SHP77 treated with DMSO at 0.1 percent for 48 hours (cell line): ENCODE results near the gene CRKL.
"Not testable (repeated sequence)": the region's sequence is repeated elsewhere in the genome, so short reads cannot be mapped to it uniquely, and the experiment has no call there.

ENCODE experiments used
- DNase-seq: peaks from one replicate; lab custom pipeline; 2025; lab: John Stamatoyannopoulos, UW

CRKL gene

GRCh38 chr22:20935049-20935448 lies 17.8 kb downstream of the CRKL start:
- DNase-seq = not testable (repeated sequence)

- not testable (repeated sequence) for DNase-seq
Measured at GRCh38 chr22:20935780-20936539, 18.8 kb downstream of the CRKL start.

- no peak for DNase-seq
Measured at GRCh38 chr22:20937031-20937793, 20.0 kb downstream of the CRKL start.

DNA sequence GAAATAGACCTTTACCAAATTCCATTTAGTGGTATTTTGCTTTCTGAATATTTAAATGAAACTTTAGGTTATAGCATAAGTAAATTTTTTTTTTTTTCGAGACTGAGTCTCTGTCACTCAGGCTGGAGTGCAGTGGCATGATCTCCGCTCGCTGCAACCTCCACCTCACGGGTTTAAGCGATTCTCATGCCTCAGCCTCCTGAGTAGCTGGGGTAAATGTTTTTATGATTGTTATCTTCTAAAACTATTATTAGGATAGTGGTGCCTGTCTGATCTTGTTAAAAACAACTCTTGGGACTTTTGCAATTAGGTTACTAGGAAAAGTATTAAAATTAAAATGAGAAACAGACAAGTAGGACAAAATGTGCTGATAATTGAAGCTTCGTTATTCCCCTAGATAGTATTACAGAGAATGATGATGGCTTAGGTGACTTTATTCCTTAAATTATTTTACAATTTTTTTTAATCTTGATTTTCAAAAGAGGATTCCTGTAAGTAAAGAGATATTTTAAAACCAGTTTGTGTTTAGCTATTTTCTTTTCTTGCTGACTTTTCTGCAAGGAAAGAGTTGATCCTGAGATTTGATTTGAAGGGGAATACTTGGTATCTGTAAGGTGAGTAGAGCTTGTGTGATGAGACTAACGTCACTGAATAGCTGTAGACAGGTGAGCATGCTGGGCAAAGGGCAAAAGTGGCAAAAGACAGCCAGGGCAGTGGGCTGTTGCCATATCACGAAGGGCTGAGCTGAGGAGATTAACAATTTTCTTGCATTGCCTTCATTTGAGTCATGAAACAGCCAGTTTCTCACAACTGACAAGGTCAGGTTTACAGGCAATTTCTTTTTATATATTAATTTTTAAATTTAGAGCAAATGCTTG lies 20.8 kb downstream of the CRKL start:
- no peak for DNase-seq

DNA sequence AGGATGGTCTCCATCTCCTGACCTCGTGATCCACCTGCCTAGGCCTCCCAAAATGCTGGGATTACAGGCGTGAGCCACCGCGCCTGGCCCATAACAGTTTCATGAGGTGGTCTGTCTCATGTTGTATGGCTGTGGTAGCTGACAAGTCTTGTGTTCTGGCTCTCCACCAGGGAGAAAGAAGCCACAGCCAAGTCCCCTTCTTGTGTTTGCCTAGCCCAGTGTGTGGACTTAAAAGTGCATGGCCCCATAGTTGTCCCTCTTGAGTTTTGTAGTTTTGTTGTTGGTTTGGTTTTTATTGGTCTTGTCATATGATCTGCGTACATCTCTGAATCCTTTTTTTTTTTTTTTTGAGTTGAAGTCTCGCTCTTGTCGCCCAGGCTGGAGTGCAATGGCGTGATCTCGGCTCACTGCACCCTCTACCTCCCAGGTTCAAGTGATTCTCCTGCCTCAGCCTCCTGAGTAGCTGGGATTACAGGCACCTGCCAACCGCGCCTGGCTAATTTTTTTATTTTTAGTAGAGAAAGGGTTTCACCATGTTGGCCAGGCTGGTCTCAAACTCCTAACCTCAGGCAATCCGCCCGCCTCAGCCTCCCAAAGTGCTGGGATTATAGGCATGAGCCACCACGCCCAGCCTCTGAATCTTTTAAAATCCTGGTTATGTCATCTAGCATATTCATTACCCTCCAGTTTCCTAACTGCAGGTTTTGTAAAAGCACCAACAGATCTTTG lies 22.4 kb downstream of the CRKL start:
- DNase-seq = not testable (repeated sequence)

- DNase-seq = no peak
Measured at GRCh38 chr22:20940186-20940651, 23.0 kb downstream of the CRKL start.

- no peak for DNase-seq
Measured at GRCh38 chr22:20940904-20941385, 23.7 kb downstream of the CRKL start.

GRCh38 chr22:20942203-20942902 lies 25.1 kb downstream of the CRKL start:
- DNase-seq = not testable (repeated sequence)

GRCh38 chr22:20943104-20943933 lies 26.1 kb downstream of the CRKL start:
- no peak for DNase-seq

GRCh38 chr22:20944042-20944441 lies 26.8 kb downstream of the CRKL start:
- no peak for DNase-seq

DNA sequence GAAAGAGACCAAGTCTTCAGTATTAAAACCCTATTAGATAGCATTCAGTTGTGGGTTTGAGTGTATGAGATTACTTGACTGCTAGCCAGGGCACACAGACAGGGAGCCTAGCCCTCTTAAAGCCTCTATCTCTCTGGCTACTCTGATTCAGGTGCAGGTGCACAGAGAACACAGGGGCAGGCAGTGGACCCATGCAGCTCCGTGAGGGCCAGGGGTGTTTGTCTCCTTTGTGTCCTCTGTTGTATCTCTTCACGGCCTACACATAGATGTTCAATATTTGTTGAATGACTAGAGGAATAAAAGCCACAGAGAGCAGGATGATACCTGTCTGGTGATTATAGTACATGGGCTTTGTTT lies 28.3 kb downstream of the CRKL start:
- DNase-seq = no peak

DNA sequence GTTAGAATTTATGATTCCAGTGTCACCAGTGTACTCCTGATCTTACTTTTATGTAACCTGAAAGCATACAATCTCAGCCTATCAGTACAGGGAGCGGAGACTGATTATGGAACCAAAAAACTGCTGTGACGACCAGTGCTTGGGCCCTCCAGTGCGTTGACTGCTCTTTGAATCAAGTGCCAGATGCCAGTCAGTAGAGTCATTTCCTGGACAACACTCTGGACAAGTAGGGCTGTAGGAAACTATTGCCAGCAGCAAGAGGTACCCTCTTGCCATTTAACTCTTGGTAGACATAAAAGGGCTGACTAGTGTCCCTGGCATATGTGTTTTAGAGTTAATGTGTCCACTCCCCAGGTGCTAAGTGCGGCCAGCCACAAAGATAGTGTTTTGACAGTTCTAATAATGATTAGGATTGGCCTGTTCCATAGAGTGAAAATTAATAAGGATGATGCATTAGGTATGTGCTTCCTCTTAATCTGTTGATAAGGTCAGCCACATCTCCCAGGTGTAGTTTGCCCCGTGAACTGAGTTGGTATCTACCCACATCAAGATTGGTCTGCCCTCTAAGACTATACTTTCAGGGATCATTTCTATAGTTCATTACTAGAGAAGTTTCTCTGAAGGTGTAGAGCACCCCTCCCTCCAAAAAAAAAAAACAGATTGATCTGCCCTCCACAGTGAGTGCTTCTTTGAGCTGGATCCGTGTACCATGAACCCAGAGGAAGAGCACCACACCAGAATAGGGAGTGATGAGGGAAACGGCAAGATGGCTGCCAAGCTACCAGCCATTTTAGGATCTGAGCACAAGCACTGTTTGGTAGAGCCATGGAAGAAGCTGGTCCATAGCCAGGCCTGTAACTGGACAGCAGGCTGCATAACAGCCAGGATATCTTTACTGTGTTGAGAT lies 29.1 kb downstream of the CRKL start:
- no peak for DNase-seq

DNA sequence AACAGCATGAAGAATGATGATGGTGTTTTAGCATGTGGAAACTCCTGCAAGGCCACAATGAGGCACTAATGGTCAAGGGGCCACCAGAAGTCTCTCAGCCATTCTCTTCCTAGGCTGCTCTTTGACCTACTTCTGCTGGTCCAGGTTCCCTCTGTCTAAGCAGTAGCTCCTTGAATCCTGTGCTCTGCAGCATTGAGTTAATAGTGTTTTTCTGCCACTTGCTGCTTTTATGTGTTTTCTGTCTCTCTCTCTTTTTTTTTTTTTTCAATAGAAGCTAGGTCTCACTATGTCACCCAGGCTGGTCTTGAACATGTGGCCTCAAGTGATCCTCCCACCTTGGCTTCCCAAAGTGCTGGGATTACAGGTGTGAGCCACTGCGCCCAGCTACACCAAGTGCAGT lies 29.8 kb downstream of the CRKL start:
- no peak for DNase-seq

DNA sequence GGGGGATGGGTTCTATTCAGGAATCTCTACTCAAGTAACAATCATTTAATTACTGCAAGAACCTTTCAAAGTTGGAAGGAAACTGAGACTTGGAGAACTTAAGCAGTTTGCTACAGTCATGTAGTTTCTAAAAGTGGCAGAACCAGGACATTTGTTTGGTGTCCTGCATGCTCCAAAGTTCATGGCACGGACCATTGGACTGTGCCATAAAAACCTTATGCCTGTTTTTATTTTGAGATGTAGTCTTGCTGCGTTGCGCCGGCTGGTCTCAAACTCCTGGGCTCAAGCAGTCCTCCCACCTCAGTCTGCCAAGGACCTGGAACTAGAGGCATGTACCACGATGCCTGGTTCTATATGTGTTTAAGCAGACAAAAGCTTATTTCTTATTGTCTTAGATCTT lies 31.2 kb downstream of the CRKL start:
- DNase-seq = no peak

- no peak for DNase-seq
Measured at GRCh38 chr22:20948989-20949388, 31.8 kb downstream of the CRKL start.

DNA sequence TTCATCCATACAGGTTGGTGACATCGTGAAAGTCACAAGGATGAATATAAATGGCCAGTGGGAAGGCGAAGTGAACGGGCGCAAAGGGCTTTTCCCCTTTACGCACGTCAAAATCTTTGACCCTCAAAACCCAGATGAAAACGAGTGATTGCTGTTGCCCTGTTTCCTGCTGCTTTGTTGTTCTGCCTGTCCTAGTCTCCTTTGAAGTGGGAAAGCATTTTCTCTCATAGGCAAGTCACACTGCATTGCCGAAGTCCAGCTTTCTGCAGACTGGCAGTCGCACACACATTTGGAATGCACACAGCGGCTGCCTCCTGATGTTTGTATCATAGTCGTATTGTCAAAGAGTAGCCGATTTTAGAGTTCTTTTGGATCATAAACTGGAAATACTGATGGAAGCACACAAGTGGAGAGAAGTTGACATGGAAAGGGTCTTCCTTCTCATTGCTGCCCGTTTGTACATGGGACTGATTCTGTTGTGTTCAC lies 32.5 kb downstream of the CRKL start:
- DNase-seq = no peak

DNA sequence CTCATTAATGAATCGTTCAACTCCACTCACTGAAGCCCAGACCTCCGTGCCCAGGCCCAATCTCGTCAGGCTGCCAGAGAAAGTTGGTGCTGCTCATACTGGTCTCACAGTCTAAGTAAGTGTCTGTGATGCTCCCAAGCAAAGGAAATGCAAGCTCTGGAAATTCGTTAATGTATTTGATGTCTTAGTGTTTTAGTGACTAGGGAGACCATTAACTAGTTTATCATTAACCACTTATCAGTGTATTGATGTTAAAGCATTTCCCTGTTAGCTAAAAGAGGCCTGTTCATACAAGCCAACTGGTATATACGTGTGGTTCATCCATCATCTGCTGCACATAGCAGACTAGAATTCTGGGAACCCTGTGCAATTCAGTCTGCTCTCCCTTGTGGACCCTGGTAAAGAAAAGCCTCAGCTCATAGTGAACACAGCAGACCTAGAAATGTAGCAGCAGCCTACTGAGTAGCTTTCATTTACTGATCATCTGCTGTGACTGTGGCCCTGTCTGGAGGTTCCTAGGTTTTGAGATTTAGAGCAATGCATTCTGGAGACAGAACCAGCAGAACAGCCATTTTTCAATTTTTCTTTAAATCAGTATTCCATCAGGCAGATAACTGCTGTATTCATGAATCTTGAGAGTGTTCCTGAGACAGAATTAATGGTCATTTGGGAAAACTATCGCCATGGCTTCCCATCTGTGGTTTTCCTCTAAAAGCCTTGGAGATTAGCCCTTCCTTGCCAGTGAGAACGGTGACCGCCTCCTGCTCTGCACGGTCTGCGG lies 34.1 kb downstream of the CRKL start:
- DNase-seq = no peak

- DNase-seq = no peak
Measured at GRCh38 chr22:20951932-20952380, 34.7 kb downstream of the CRKL start.
